ENCODE measurements around the gene DNAJC1.

DNA sequence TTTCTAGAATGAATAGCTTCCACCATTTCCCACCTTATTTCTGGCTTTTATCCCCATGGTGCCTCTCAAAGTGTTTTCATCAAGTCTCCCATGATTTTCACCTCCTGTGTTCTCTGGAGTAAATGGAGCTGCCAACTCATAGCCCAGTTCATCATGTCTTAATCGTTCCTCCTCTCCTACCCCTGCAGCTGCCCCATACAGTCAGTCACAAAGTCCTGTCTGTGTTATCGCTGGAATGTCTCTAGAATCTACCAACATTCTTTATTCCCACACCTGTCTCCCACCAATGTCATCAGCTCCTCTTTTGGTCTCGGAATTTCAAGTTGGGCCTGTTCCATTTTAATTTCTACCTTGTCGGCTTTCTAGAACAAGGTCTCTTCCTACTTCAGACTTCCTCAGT, 290.6 kb downstream of the DNAJC1 start:
- no peak for TF ChIP-seq POLR2A (IDR thresholded peaks at IDR 0.05; ENCODE audit: low read depth, low read length)
- TF ChIP-seq SPI1 (IDR thresholded peaks at IDR 0.05; ENCODE audit: low read depth, low read length), result no peak
- TF ChIP-seq POLR2AphosphoS5 (IDR thresholded peaks at IDR 0.05; ENCODE audit: low read depth, low read length), result no peak

Data from GM12891 (cell line).